H4 (cell line): ENCODE data around the gene PCED1A. TPM values are rescaled to one million over a fixed set of nuclear protein-coding genes. Genes with fewer than 3 reads are reported as not detected.

Experiments
- total RNA-seq: library from RNA; depleted of rRNA; stranded (reverse); fragments of >200 nt; shearing (Covaris generic); gene quantifications from 2 replicates; pipeline ENCODE4 v1.2.3, GENCODE V29; 2014; rRNA removed

The PCED1A gene
- total RNA-seq, 1 experiment from 2014 or later: 10.9 TPM

Other genes with a start within 250 kb of the PCED1A start
- gene NOP56, start 188.0 kb downstream of the PCED1A start, total RNA-seq: 148 and 152 TPM in 2 replicates
- gene IDH3B, start 176.4 kb downstream of the PCED1A start, total RNA-seq: 117 and 138 TPM in 2 replicates
- gene EBF4, start 147.9 kb downstream of the PCED1A start, total RNA-seq: 4.1 and 4.8 TPM in 2 replicates
- gene CPXM1, start 40.0 kb downstream of the PCED1A start, total RNA-seq: not detected in 2 replicates
- gene C20orf141, start 25.7 kb downstream of the PCED1A start, total RNA-seq: not detected in 2 replicates
- gene TMEM239, start 24.3 kb downstream of the PCED1A start, total RNA-seq: not detected in 2 replicates
- gene VPS16, start 90 bp upstream of the PCED1A start, total RNA-seq: 26.3 and 30.7 TPM in 2 replicates
- 23.3 and 30.1 TPM in 2 replicates for gene PTPRA, start 32.8 kb upstream of the PCED1A start, total RNA-seq
- gene GNRH2, start 203.0 kb upstream of the PCED1A start, total RNA-seq: not detected in 2 replicates
- 78.0 and 80.0 TPM in 2 replicates for gene MRPS26, start 205.4 kb upstream of the PCED1A start, total RNA-seq
- not detected in 2 replicates for gene OXT, start 231.0 kb upstream of the PCED1A start, total RNA-seq
- not detected in 2 replicates for gene AVP, start 244.1 kb upstream of the PCED1A start, total RNA-seq